ENCODE measurements around the gene KLHDC4.

GRCh38 chr16:87778830-87779579 is 13.2 kb upstream of the KLHDC4 start:
- TF ChIP-seq CTCF (IDR thresholded peaks at IDR 0.05) (peak; percentile 93), EZH2 (IDR thresholded peaks at IDR 0.05; ENCODE audit: borderline replicate concordance, insufficient read depth, low read depth, low read length, poor library complexity, severe bottlenecking) (no peak)

Measured in B cell (primary cell).